ENCODE measurements around the gene FAM118B.

Gene FAM118B

DNA sequence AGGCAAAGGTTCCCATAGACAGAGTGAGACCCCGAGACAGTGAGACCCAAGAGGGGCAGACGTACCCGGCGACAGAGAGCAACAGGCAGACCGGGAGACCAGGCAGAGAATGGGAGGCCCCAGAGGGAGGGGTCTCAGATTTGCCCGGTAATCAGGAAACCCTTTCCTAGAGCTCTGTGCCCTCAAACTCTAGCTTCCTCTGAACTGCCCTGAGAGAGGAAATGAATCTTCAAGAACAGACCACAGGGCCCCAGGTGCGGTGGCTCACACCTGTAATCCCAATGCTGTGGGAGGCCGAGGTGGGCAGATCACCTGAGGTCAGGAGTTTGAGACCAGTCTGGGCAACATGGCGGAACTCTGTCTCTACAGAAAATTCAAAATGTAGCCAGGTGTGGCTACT is 47.8 kb upstream of the FAM118B start:
- Histone ChIP-seq H3K27me3 (ENCODE audit: insufficient read depth, poor library complexity, severe bottlenecking) (no peaks in the 10 kb centered on the region), H3K27ac (replicated peaks) (no peak overlapping the region), H3K4me3 (replicated peaks; ENCODE audit: insufficient read depth, low read length) (no peak overlapping the region)
- no peak for TF ChIP-seq SPI1 (IDR thresholded peaks at IDR 0.05; ENCODE audit: borderline replicate concordance, low read depth)
- TF ChIP-seq GABPA (IDR thresholded peaks at IDR 0.05; ENCODE audit: low read depth), result no peak
- TF ChIP-seq POLR2AphosphoS5 (IDR thresholded peaks at IDR 0.05; ENCODE audit: low read depth), result no peak
- TF ChIP-seq, protein P1, sequence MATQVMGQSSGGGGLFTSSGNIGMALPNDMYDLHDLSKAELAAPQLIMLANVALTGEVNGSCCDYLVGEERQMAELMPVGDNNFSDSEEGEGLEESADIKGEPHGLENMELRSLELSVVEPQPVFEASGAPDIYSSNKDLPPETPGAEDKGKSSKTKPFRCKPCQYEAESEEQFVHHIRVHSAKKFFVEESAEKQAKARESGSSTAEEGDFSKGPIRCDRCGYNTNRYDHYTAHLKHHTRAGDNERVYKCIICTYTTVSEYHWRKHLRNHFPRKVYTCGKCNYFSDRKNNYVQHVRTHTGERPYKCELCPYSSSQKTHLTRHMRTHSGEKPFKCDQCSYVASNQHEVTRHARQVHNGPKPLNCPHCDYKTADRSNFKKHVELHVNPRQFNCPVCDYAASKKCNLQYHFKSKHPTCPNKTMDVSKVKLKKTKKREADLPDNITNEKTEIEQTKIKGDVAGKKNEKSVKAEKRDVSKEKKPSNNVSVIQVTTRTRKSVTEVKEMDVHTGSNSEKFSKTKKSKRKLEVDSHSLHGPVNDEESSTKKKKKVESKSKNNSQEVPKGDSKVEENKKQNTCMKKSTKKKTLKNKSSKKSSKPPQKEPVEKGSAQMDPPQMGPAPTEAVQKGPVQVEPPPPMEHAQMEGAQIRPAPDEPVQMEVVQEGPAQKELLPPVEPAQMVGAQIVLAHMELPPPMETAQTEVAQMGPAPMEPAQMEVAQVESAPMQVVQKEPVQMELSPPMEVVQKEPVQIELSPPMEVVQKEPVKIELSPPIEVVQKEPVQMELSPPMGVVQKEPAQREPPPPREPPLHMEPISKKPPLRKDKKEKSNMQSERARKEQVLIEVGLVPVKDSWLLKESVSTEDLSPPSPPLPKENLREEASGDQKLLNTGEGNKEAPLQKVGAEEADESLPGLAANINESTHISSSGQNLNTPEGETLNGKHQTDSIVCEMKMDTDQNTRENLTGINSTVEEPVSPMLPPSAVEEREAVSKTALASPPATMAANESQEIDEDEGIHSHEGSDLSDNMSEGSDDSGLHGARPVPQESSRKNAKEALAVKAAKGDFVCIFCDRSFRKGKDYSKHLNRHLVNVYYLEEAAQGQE (IDR thresholded peaks at IDR 0.05; ENCODE audit: insufficient replicate concordance, low read depth), result no peak
- TF ChIP-seq, protein P2, sequence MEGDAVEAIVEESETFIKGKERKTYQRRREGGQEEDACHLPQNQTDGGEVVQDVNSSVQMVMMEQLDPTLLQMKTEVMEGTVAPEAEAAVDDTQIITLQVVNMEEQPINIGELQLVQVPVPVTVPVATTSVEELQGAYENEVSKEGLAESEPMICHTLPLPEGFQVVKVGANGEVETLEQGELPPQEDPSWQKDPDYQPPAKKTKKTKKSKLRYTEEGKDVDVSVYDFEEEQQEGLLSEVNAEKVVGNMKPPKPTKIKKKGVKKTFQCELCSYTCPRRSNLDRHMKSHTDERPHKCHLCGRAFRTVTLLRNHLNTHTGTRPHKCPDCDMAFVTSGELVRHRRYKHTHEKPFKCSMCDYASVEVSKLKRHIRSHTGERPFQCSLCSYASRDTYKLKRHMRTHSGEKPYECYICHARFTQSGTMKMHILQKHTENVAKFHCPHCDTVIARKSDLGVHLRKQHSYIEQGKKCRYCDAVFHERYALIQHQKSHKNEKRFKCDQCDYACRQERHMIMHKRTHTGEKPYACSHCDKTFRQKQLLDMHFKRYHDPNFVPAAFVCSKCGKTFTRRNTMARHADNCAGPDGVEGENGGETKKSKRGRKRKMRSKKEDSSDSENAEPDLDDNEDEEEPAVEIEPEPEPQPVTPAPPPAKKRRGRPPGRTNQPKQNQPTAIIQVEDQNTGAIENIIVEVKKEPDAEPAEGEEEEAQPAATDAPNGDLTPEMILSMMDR (IDR thresholded peaks at IDR 0.05; ENCODE audit: insufficient read depth, low read length), result no peak
- no peak for DNase-seq (ENCODE audit: low read depth in 1 of 2, low spot score in 1 of 2)

DNA sequence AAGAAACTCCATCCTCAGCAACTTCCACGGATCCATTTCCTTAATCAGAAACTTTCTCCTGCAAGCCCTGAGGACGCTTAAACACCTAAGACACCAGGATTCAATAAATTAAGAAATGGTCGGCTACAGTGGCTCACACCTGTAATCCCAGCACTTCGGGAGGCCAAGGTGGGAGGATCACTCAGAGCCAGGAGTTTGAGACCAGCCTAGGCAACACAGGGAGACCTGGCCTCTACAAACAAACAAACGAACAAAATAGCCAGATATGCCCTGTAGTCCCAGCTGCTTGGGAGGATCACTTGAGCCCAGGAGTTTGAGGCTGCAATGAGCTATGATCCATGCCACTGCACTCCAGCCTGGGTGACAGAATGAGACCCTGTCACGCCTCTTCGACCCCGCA is 46.8 kb upstream of the FAM118B start:
- TF ChIP-seq GABPA (IDR thresholded peaks at IDR 0.05; ENCODE audit: low read depth) (no peak), SPI1 (IDR thresholded peaks at IDR 0.05; ENCODE audit: borderline replicate concordance, low read depth) (no peak), POLR2AphosphoS5 (IDR thresholded peaks at IDR 0.05; ENCODE audit: low read depth) (no peak)
- TF ChIP-seq, protein P2 (IDR thresholded peaks at IDR 0.05; ENCODE audit: insufficient read depth, low read length), result no peak
- TF ChIP-seq, protein P1 (IDR thresholded peaks at IDR 0.05; ENCODE audit: insufficient replicate concordance, low read depth), result no peak
- no peak overlapping the region for H3K4me3 ChIP-seq (replicated peaks; ENCODE audit: insufficient read depth, low read length)
- H3K27me3 ChIP-seq (ENCODE audit: insufficient read depth, poor library complexity, severe bottlenecking), result no peaks in the 10 kb centered on the region
- DNase-seq (ENCODE audit: low read depth in 1 of 2, low spot score in 1 of 2), result no peak
- H3K27ac ChIP-seq (replicated peaks), result no peak overlapping the region

DNA sequence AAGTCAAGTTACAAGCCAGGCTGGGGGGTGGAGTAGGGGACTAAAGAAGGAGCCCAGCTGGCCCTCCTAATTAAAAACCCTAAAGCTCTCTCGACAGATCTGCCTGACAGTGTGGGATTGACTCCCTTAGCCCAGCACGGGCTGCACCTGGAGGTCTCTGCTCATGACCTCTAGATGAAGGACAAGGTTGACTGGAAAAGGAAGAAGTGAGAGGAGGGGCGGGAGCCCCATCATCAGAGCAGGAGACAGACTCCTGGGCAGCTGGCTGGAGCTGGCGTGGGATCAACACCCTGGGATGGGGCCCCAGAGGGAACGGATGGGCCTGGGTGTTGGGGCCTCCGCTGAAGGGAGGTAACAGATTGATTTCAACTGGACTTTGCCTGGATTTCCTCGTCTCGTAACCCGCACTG is 46.3 kb upstream of the FAM118B start:
- no peak for TF ChIP-seq GABPA (IDR thresholded peaks at IDR 0.05; ENCODE audit: low read depth)
- no peak for TF ChIP-seq POLR2AphosphoS5 (IDR thresholded peaks at IDR 0.05; ENCODE audit: low read depth)
- TF ChIP-seq, protein P2 (IDR thresholded peaks at IDR 0.05; ENCODE audit: insufficient read depth, low read length), result no peak
- no peak for TF ChIP-seq SPI1 (IDR thresholded peaks at IDR 0.05; ENCODE audit: borderline replicate concordance, low read depth)
- TF ChIP-seq, protein P1 (IDR thresholded peaks at IDR 0.05; ENCODE audit: insufficient replicate concordance, low read depth), result no peak
- H3K4me3 ChIP-seq (replicated peaks; ENCODE audit: insufficient read depth, low read length), result no peak overlapping the region

More for the DNA sequence above, 46.3 kb upstream of the FAM118B start:
- no peak overlapping the region for H3K27ac ChIP-seq (replicated peaks)
- no peaks in the 10 kb centered on the region for H3K27me3 ChIP-seq (ENCODE audit: insufficient read depth, poor library complexity, severe bottlenecking)
- DNase-seq (ENCODE audit: low read depth in 1 of 2, low spot score in 1 of 2), result no peak
